Measurements from ENCODE around the gene REXO5.

DNA sequence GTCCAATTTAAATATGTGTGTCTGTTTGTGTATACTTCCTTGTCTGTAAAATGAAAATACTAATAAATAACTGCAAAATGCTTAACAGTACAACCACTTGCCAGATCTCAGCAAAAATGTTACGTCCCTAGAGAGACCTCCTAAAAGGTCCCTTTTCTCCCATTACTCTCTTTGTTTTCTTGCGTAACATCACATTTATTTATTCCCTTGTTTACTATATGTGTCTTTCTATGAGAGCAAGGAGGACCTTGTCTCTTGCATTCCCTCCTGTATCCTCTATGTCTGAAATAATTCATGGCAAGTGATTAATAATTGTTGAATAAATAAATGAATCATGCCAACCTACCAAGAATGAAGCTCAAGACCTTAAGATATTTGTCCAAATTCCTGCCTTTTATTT is 40.6 kb upstream of the REXO5 start:
- TF ChIP-seq POLR2A (IDR thresholded peaks at IDR 0.05; ENCODE audit: low read depth) (no peak), EP300 (IDR thresholded peaks at IDR 0.05) (no peak), POLR2AphosphoS5 (IDR thresholded peaks at IDR 0.05) (no peak)
- TF ChIP-seq, protein P1, sequence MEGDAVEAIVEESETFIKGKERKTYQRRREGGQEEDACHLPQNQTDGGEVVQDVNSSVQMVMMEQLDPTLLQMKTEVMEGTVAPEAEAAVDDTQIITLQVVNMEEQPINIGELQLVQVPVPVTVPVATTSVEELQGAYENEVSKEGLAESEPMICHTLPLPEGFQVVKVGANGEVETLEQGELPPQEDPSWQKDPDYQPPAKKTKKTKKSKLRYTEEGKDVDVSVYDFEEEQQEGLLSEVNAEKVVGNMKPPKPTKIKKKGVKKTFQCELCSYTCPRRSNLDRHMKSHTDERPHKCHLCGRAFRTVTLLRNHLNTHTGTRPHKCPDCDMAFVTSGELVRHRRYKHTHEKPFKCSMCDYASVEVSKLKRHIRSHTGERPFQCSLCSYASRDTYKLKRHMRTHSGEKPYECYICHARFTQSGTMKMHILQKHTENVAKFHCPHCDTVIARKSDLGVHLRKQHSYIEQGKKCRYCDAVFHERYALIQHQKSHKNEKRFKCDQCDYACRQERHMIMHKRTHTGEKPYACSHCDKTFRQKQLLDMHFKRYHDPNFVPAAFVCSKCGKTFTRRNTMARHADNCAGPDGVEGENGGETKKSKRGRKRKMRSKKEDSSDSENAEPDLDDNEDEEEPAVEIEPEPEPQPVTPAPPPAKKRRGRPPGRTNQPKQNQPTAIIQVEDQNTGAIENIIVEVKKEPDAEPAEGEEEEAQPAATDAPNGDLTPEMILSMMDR (IDR thresholded peaks at IDR 0.05) = no peak
